SU-DHL-6 (cell line): Measurements from ENCODE around the gene CALCB.

ENCODE experiments used
- EZH2phosphoT487 ChIP-seq: fragments of 200-600 bp; sonication (generic), shearing (Covaris generic); conservative IDR thresholded peaks from 2 replicates; pipeline ENCODE4 v1.6.1; 2018; ENCODE audit warnings: mild to moderate bottlenecking, antibody characterized with exemption, low read length, moderate library complexity, mixed read lengths
- TF ChIP-seq, protein P1 (sequence below): fragments of 200-600 bp; sonication (generic); IDR thresholded peaks from one replicate; pipeline ENCODE4 v1.5.1; 2017; ENCODE audit warnings: antibody characterized with exemption, mild to moderate bottlenecking, low read length, moderate library complexity; ENCODE audit not compliant: insufficient read depth, poor library complexity, severe bottlenecking

DNA sequence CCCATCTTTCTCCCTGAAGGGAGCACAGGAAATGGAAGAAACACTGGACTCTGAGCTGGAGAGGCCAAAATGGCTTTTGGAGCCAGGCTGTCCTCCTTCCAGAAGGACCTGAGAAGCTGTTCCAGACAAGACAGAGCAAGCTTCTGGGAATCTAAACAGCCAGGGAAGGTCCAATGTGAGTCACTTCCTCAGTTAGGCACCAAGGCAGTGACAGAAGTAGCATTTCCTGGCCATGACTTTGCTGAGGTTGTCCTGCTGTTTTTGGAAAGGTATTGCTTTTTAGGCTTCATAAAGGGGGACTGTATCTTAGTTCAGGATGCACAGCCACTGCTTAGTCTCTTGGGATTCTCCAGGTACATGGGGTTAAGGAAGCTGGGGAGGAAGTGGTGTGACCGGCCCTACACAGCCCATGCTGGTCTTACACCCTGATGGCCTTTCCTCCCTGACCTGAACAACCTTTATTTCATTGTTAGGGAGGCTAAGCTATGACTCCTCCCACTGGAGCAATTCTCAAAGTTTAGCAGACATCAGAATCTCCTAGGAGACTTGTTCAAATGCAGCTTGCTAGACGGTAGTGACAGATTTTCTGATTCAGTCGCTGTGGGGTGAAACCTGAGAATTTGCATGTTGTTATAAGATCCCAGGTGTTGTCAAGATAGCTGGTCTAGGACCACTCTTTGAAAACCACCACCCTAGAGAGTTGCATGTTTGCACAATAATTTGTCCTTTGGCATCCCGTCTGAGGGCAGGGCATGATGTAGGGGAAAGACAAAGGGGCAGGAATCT lies 34.5 kb downstream of the CALCB start:
- TF ChIP-seq, protein P1, sequence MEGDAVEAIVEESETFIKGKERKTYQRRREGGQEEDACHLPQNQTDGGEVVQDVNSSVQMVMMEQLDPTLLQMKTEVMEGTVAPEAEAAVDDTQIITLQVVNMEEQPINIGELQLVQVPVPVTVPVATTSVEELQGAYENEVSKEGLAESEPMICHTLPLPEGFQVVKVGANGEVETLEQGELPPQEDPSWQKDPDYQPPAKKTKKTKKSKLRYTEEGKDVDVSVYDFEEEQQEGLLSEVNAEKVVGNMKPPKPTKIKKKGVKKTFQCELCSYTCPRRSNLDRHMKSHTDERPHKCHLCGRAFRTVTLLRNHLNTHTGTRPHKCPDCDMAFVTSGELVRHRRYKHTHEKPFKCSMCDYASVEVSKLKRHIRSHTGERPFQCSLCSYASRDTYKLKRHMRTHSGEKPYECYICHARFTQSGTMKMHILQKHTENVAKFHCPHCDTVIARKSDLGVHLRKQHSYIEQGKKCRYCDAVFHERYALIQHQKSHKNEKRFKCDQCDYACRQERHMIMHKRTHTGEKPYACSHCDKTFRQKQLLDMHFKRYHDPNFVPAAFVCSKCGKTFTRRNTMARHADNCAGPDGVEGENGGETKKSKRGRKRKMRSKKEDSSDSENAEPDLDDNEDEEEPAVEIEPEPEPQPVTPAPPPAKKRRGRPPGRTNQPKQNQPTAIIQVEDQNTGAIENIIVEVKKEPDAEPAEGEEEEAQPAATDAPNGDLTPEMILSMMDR, result no peak
- TF ChIP-seq EZH2phosphoT487, result no peak
